Measurements from ENCODE around the gene HELZ2.

HELZ2 gene

GRCh38 chr20:63548542-63548941, 25.5 kb downstream of the HELZ2 start:
- DNase-seq, result no peak

- DNase-seq, result no peak
Observed at GRCh38 chr20:63547725-63548480, 26.1 kb downstream of the HELZ2 start, which contains the start of gene SRMS. TSS of gene SRMS (minus strand) at chr20:63547749. CDS start at chr20:63547463, 286 bp downstream.

GRCh38 chr20:63546956-63547724, 26.9 kb downstream of the HELZ2 start:
- DNase-seq, result no peak

GRCh38 chr20:63546256-63546955, 27.6 kb downstream of the HELZ2 start:
- DNase-seq, result no peak

GRCh38 chr20:63545814-63546213, 28.2 kb downstream of the HELZ2 start:
- no peak for DNase-seq

GRCh38 chr20:63544958-63545516, 29.0 kb downstream of the HELZ2 start:
- no peak for DNase-seq

- no peak for DNase-seq
Observed at GRCh38 chr20:63544241-63544957, 29.6 kb downstream of the HELZ2 start.

GRCh38 chr20:63543733-63544132, 30.3 kb downstream of the HELZ2 start:
- DNase-seq, result no peak

- DNase-seq, result no peak
Observed at GRCh38 chr20:63543131-63543530, 30.9 kb downstream of the HELZ2 start.

GRCh38 chr20:63542696-63543095, 31.3 kb downstream of the HELZ2 start:
- DNase-seq, result no peak

GRCh38 chr20:63542031-63542559, 31.9 kb downstream of the HELZ2 start:
- no peak for DNase-seq

- DNase-seq, result no peak
Observed at GRCh38 chr20:63541371-63541770, 32.7 kb downstream of the HELZ2 start.

- DNase-seq, result peak; percentile 29
Observed at GRCh38 chr20:63540417-63541186, 33.4 kb downstream of the HELZ2 start.

- DNase-seq, result no peak
Observed at GRCh38 chr20:63539441-63540370, 34.3 kb downstream of the HELZ2 start.

GRCh38 chr20:63539092-63539430, 35.0 kb downstream of the HELZ2 start:
- no peak for DNase-seq

GRCh38 chr20:63538204-63539091, 35.6 kb downstream of the HELZ2 start:
- no peak for DNase-seq

GRCh38 chr20:63537525-63538203, 36.4 kb downstream of the HELZ2 start:
- DNase-seq, result peak; percentile 69

- no peak for DNase-seq
Observed at GRCh38 chr20:63536997-63537524, 37.0 kb downstream of the HELZ2 start, which contains the start of gene PTK6. TSS of gene PTK6 (minus strand) at chr20:63537376. CDS start at chr20:63537314, 62 bp downstream.

All from fibroblast of skin of right quadriceps (primary cell).